22Rv1 (cell line): Measurements from ENCODE around the gene CACNG8.

Source experiments
- H3K27ac ChIP-seq: fragments of 450-650 bp; 2 replicates; pipeline ENCODE4 v1.5.1; 2017
- CTCF ChIP-seq: fragments of 450-650 bp; IDR thresholded peaks from 2 replicates; pipeline ENCODE4 v1.5.1; 2017; ENCODE audit warnings: mild to moderate bottlenecking
- ZFX ChIP-seq: fragments of 450-650 bp; IDR thresholded peaks from 2 replicates; pipeline ENCODE4 v1.6.1; 2017; ENCODE audit warnings: antibody characterized with exemption, borderline replicate concordance

Gene CACNG8

GRCh38 chr19:53977991-53978731 lies 15.4 kb downstream of the CACNG8 start:
- TF ChIP-seq CTCF (no peak), ZFX (no peak)
- no peak overlapping the region for H3K27ac ChIP-seq

- no peak overlapping the region for H3K27ac ChIP-seq
These were observed 16.5 kb downstream of the CACNG8 start for GRCh38 chr19:53978975-53979801.

GRCh38 chr19:53980539-53981375 lies 18.0 kb downstream of the CACNG8 start:
- H3K27ac ChIP-seq = peak overlapping the region; percentile 57
- TF ChIP-seq CTCF (no peak), ZFX (no peak)

More at GRCh38 chr19:53978975-53979801, 16.5 kb downstream of the CACNG8 start:
- no peak for TF ChIP-seq CTCF
- TF ChIP-seq ZFX = no peak

- no peak overlapping the region for H3K27ac ChIP-seq
- TF ChIP-seq ZFX = no peak
These were observed 18.7 kb downstream of the CACNG8 start for GRCh38 chr19:53981376-53981951.

- no peak overlapping the region for H3K27ac ChIP-seq
These were observed 19.3 kb downstream of the CACNG8 start for GRCh38 chr19:53982001-53982451.

GRCh38 chr19:53982611-53983010 lies 19.9 kb downstream of the CACNG8 start:
- TF ChIP-seq ZFX (no peak), CTCF (no peak)
- no peak overlapping the region for H3K27ac ChIP-seq

More at GRCh38 chr19:53982001-53982451, 19.3 kb downstream of the CACNG8 start:
- no peak for TF ChIP-seq ZFX
- TF ChIP-seq CTCF = no peak
